ENCODE results near the gene KIAA1191.

The KIAA1191 gene

GRCh38 chr5:176389135-176390123 is 27.9 kb upstream of the KIAA1191 start:
- no peak for DNase-seq

DNA sequence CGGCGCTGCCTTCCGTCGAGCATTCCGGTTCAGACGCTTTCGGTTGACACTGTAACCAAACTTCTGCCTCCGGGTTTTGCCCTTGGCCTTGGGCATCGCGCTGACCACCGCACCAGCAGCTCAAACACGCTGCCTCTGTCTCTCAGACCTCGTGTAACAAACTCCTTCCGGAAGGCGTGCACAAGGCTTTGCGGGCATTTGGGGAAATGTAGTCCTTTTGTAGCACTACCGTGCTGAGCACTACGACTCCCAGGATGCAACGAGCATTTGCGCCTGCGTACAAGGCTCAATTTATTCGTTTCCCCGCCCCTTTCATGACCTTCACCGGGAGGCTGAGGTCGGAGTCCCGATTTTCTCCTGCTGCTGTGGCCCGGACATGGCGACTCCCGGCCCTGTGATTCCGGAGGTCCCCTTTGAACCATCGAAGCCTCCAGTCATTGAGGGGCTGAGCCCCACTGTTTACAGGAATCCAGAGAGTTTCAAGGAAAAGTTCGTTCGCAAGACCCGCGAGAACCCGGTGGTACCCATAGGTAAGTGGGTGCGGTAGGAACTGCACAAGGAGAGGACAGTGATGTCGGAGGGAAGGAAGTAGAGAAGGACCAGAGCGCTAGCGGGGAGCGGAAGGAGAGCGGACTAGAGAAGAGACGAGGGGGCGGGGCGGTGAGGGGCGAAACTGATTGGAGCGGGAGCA is 27.0 kb upstream of the KIAA1191 start, which contains the start of the genes HIGD2A and NOP16:
HIGD2A (plus strand) TSS at position 308 of the 691 bp plus-strand sequence; CDS start at position 377, 69 bp downstream.
NOP16 (minus strand) TSS at position 155 of the 691 bp plus-strand sequence; CDS start at position 96, 59 bp downstream.
- DNase-seq = peak; percentile 100

DNA sequence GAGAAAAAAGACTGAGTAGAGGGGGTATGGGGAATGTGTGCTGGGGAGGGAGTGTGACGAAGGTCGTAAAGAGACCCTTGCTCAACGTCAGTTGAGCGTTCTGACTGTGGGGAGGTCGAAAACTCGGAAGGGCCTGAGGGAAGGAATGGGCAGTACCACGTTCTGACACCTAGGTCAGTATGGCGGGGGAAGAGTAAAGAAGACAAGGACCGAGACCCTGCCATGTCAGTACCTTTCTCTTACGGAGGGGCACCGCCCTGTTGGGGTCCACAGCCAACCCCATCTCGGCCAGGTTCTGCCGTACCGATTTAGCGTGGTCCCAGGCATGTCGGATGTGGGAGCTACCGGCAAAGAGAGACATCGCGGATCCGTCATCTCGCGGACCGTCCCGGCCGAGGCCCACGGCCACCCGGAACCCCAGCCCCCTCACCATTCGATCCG is 26.5 kb upstream of the KIAA1191 start:
- no peak for DNase-seq

- DNase-seq = no peak
These were observed 25.9 kb upstream of the KIAA1191 start for GRCh38 chr5:176387384-176387925.

GRCh38 chr5:176386491-176386890 is 24.9 kb upstream of the KIAA1191 start:
- no peak for DNase-seq

- no peak for DNase-seq
These were observed 23.4 kb upstream of the KIAA1191 start for GRCh38 chr5:176384991-176385390.

DNA sequence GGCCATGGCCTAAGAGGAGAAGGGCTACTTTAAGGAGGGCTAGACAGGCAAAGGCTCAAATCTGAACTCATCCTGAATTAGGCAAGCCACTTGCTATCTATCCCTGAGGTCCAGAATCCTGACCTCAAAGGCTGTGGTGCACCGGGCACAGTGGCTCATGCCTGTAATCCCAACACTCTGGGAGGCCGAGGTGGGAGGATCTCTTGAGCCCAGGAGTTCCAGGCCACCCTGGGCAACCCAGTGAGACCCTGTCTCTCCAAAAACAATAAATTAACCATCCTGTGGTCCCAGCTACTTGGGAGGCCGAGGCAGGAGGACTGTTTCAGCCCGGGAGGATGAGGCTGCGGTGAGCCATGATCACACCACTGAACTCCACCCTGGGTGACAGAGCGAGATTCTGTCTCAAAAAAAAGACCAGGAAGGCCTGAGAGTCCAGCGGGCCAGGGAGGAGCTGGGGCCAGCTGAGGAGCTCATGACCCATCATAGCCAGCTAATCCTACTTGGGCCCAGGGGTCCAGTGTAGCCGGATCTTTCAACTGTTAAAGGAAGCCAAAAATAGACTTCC is 22.9 kb upstream of the KIAA1191 start:
- DNase-seq = no peak

DNA sequence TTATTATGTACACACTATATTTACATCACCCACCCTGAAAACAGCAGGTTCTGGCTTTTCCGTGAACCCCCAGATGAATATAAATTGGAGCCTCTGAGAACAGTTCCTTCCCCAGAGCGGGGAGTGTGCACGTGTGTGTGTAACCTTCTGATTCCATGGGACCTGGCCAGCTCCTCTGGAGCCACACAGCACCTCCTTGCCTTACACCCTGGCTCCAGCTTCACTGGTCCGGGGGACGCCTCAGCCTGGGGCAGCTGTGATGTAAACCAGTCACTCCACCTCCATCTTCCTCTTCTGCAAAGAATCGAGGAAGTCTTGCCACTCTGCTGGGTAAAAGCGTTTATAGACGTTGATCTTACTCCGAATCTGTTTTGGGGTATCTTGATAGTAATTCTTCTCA is 22.4 kb upstream of the KIAA1191 start:
- no peak for DNase-seq

DNA sequence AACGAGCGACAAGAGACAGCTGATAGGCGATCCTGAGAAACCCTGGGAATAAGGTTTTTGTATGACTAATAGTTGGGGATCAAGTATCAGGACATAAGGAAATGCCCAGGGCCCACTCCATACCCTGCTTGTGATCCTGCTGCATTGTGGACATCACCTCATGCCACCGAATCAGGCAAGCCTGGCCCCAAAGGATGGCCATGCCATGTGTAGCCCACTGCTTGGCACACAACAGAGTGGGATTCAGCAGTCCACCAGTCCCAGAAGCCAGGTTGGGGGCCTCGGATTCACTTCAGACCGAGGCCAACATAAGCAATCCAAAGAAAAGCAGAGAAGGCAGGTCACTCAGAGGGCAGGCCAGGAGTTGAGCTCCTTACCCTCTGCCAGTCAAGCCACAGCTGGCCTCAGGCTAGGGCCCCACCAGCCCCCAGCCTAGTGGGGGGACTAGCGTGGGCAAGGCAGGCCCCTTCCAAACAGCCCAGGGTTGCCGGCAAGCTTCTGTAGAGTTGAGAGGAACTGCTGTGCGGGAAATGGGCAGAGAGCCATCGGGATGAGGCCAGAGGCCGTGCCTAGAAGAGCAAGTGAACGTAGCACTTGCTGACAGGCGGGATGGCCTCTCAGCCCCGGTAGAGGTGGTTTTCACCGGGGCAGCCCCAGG is 21.8 kb upstream of the KIAA1191 start:
- no peak for DNase-seq

GRCh38 chr5:176382721-176383120 is 21.2 kb upstream of the KIAA1191 start:
- DNase-seq = no peak

- DNase-seq = no peak
These were observed 20.4 kb upstream of the KIAA1191 start for GRCh38 chr5:176381979-176382378.

GRCh38 chr5:176381423-176381822 is 19.9 kb upstream of the KIAA1191 start:
- DNase-seq = no peak

GRCh38 chr5:176379881-176380280 is 18.3 kb upstream of the KIAA1191 start:
- no peak for DNase-seq

- DNase-seq = no peak
These were observed 11.7 kb upstream of the KIAA1191 start for GRCh38 chr5:176373100-176373818.

GRCh38 chr5:176371621-176372539 is 10.3 kb upstream of the KIAA1191 start:
- DNase-seq = no peak

DNA sequence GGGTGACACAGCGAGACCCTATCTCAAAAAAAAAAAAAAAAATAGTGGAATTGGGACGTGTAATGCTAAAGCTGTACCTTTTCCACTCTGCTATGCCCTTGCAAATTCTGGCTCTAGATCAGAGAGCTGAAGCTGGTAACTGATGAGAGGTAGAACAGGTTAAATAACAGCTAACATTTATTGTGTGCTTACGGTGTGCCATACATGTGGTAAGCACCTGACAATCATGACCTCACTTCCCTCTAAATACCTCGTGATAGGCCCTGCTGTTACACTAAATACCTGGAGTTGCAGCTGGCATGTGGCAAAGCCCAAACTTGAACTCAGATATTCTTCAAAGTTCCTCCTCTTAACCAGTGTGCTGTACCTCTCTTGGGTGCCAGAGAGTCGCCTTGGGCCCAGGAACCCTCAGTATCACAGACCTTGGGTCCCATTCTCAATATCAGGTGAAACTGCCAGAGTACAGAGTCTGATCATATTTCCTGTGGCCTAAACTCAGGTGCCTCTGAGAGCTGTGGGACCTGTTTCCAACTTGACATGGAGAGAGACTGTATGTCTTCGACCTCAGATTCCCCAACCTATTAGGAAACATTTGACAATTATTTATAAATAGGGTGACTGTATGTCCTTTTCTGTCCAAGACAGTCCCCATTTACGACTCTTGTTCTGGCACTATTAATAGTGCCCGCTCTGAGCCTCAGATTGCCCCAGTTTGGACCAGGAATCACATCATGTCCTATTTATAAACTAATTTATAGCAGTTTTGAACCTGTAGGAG is 8.6 kb upstream of the KIAA1191 start:
- DNase-seq = no peak

DNA sequence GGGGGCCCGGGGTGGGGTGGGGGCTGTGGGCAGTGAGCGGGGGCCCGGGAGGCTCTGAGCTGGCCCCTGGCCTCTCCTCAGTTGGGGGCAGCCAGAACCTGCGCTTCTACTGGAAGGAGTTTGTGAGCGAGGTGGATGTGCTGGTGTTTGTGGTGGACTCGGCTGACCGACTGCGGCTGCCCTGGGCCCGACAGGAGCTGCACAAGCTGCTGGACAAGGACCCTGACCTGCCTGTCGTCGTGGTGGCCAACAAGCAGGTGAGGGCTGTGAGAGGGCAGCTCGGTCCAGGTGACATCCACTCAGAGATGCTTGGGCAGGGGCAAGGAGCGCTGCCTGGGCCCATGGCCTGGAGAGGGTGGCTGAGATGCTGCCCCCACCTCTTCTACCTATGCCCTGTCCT is 7.2 kb upstream of the KIAA1191 start:
- DNase-seq = no peak

- DNase-seq = no peak
These were observed 4.8 kb upstream of the KIAA1191 start for GRCh38 chr5:176366232-176366894.
